HepG2 (cell line): Measurements from ENCODE around the gene F7. TPM values are rescaled to one million over a fixed set of nuclear protein-coding genes. Genes with fewer than 3 reads are reported as not detected.
A peak's percentile ranks its signal among the peaks of the same experiment; 100 is the strongest.
"Not testable (repeated sequence)": the region's sequence is repeated elsewhere in the genome, so short reads cannot be mapped to it uniquely, and the experiment has no call there.

Experiments
- ATAC-seq: fragments of 200-7000 bp; cut with Tn5 transposase; 3 replicates; pipeline ENCODE4 v1.9.1; 2020; ENCODE audit warnings: mild to moderate bottlenecking, moderate library complexity
- BruUV-seq: library from RNA; stranded (reverse); fragments of 400-500 nt; replicated peaks from 2 replicates; lab custom pipeline; 2021; lab: Mats Ljungman, UMichigan
- CTCF ChIA-PET: fragments of 300-600 bp; formaldehyde crosslinking; extraction: SDS; loops from one replicate; lab custom pipeline; 2021; ENCODE audit warnings: low total read pairs, inconsistent platforms, low intra/inter-chr PET ratio; lab: Yijun Ruan, JAX
- POLR2A ChIA-PET: fragments of 350-600 bp; sonication (Branson Sonifier 250); formaldehyde crosslinking; loops from one replicate; lab custom pipeline; 2020; ENCODE audit warnings: antibody characterized with exemption, inconsistent platforms; lab: Yijun Ruan, JAX
- DNase-seq: peaks from one replicate; pipeline ENCODE4 v3.0.0-alpha.2; 2015; ENCODE audit warnings: low spot score
- FAIRE-seq: peaks from 3 replicates; lab custom pipeline; 2011; peaks lifted over from hg19 to GRCh38; lab: Jason Lieb, UNC
- H2AFZ ChIP-seq: one replicate; pipeline ENCODE4 v1.6.1; 2011; ENCODE audit warnings: low read length, inconsistent platforms
- H3K27ac ChIP-seq: fragments of 300-600 bp; 3 replicates; pipeline ENCODE4 v1.8.0; 2011; ENCODE audit warnings: mixed run types, mild to moderate bottlenecking, mixed read lengths, low read length, inconsistent platforms; ENCODE audit not compliant: insufficient read depth; ENCODE audit errors: extremely low read length
- H3K27me3 ChIP-seq, 2 experiments: fragments of 200-600 bp in 1 of 2; 2 replicates in 1 of 2; 3 replicates in 1 of 2; pipeline versions ENCODE4 v1.6.0 to v1.8.0; 2011; ENCODE audit warnings: low read length in 2 of 2, mild to moderate bottlenecking in 2 of 2, moderate library complexity in 2 of 2, inconsistent platforms in 1 of 2; ENCODE audit not compliant: insufficient read depth in 2 of 2, control insufficient read depth in 1 of 2
- H3K36me3 ChIP-seq, 2 experiments: fragments of 200-600 bp in 1 of 2; replicated peaks in 1 of 2; 2 replicates in 1 of 2; 3 replicates in 1 of 2; pipeline versions ENCODE4 v1.5.1 to v1.8.0; 2011; ENCODE audit warnings: low read length in 2 of 2, inconsistent platforms in 1 of 2; ENCODE audit not compliant: insufficient read depth in 2 of 2, control insufficient read depth in 1 of 2
- H3K4me1 ChIP-seq: 2 replicates; pipeline ENCODE4 v1.5.1; 2012; ENCODE audit warnings: low read length, inconsistent platforms; ENCODE audit not compliant: insufficient read depth
- H3K4me2 ChIP-seq: 2 replicates; pipeline ENCODE4 v1.6.0; 2011; ENCODE audit warnings: low read depth, low read length, inconsistent platforms
- H3K4me3 ChIP-seq, 3 experiments: fragments of 200-600 bp in 1 of 3; sonication (generic), shearing (Covaris generic) in 1 of 3; replicated peaks in 1 of 3; 2 replicates each; pipeline ENCODE4 v1.5.1; 2011 to 2016; ENCODE audit warnings: low read length in 3 of 3, inconsistent platforms in 2 of 3, low read depth in 2 of 3, mild to moderate bottlenecking in 2 of 3, control low read depth in 1 of 3, mixed read lengths in 1 of 3; ENCODE audit not compliant: insufficient read depth in 1 of 3
- H3K79me2 ChIP-seq: one replicate; pipeline ENCODE4 v1.6.1; 2011; ENCODE audit warnings: low read length, inconsistent platforms; ENCODE audit not compliant: insufficient read depth
- H3K9ac ChIP-seq: 2 replicates; pipeline ENCODE4 v1.6.0; 2011; ENCODE audit warnings: mild to moderate bottlenecking, low read depth, low read length, inconsistent platforms; ENCODE audit not compliant: insufficient read depth
- H3K9me3 ChIP-seq: 2 replicates; pipeline ENCODE4 v1.5.1; 2012; ENCODE audit warnings: mild to moderate bottlenecking, low read length
- H4K20me1 ChIP-seq: 2 replicates; pipeline ENCODE4 v1.6.0; 2011; ENCODE audit warnings: inconsistent platforms, mild to moderate bottlenecking, low read length, moderate library complexity; ENCODE audit not compliant: insufficient read depth
- RBFOX2 ChIP-seq: fragments of 200-400 bp; formaldehyde crosslinking; IDR thresholded peaks from 2 replicates; pipeline ENCODE4 v1.6.1; 2017; ENCODE audit warnings: low read depth, mild to moderate bottlenecking, low read length
- ZBTB38 ChIP-seq: sonication (generic); formaldehyde crosslinking; IDR thresholded peaks from 2 replicates; pipeline ENCODE4 v1.5.1; 2020; ENCODE audit warnings: mild to moderate bottlenecking, missing genetic modification reagents
- ZBTB46 ChIP-seq: sonication (generic); formaldehyde crosslinking; IDR thresholded peaks from 2 replicates; pipeline ENCODE4 v1.4.0; 2020; ENCODE audit warnings: mild to moderate bottlenecking, missing genetic modification reagents, borderline replicate concordance
- ZNF180 ChIP-seq: sonication (generic); formaldehyde crosslinking; IDR thresholded peaks from 2 replicates; pipeline ENCODE4 v1.4.0; 2020; ENCODE audit warnings: low read depth, missing genetic modification reagents, borderline replicate concordance
- ZNF703 ChIP-seq: sonication (generic); formaldehyde crosslinking; IDR thresholded peaks from 2 replicates; pipeline ENCODE4 v1.5.1; 2020; ENCODE audit warnings: missing genetic modification reagents, mild to moderate bottlenecking, moderate library complexity, borderline replicate concordance
- WGBS: methylation state at CpG from one replicate; pipeline ENCODE4 v1.1.6; 2017; ENCODE audit warnings: low lambda C conversion rate; 5-methylcytosine and 5-hydroxymethylcytosine counted together
- in situ Hi-C: cut with HindIII; loops from 2 replicates; pipeline ENCODE4 v1.10.0; 2017; ENCODE audit warnings: low pct_unique_long_range_greater_than_20kb; ENCODE audit not compliant: extremely low pct_ligation_motif_present
- intact Hi-C: fragments of 100-400 bp; cut with micrococcal nuclease; formaldehyde crosslinking; loops from one replicate; pipeline ENCODE4 v1.10.0; 2022; ENCODE audit not compliant: unreplicated experiment
- polyA plus RNA-seq, 8 experiments: library from polyadenylated mRNA; depleted of rRNA in 3 of 8; stranded (reverse) in 7 of 8; unstranded in 1 of 8; fragments of >200 nt; fragmentation: Illumina TruSeq in 4 of 8; extraction: Trizol in 4 of 8; gene quantifications; 2 replicates each; pipeline versions ENCODE4 v1.2.1 to v1.2.3, GENCODE V29; 2011 to 2016; ENCODE audit warnings: low read depth in 4 of 8, missing spikeins in 1 of 8, mixed read lengths in 1 of 8; ENCODE audit not compliant: insufficient read depth in 1 of 8
- total RNA-seq, 5 experiments: library from RNA; depleted of rRNA; stranded (reverse); fragments of >200 nt; fragmentation: Illumina TruSeq; extraction: Trizol; gene quantifications; 2 replicates each; pipeline ENCODE4 v1.2.3, GENCODE V29; 2016; ENCODE audit warnings: low read depth in 1 of 5
- TF ChIP-seq, protein P1 (sequence below): sonication (generic); formaldehyde crosslinking; conservative IDR thresholded peaks from 2 replicates; pipeline ENCODE4 v1.8.0; 2022; ENCODE audit warnings: low read depth, missing genetic modification reagents

F7 gene
- total and polyA plus RNA-seq, 2 of the 13 experiments (the other 11 are each of a cell fraction or from before 2014, with no cell fraction given), result 12.6 to 26.5 TPM

DNA sequence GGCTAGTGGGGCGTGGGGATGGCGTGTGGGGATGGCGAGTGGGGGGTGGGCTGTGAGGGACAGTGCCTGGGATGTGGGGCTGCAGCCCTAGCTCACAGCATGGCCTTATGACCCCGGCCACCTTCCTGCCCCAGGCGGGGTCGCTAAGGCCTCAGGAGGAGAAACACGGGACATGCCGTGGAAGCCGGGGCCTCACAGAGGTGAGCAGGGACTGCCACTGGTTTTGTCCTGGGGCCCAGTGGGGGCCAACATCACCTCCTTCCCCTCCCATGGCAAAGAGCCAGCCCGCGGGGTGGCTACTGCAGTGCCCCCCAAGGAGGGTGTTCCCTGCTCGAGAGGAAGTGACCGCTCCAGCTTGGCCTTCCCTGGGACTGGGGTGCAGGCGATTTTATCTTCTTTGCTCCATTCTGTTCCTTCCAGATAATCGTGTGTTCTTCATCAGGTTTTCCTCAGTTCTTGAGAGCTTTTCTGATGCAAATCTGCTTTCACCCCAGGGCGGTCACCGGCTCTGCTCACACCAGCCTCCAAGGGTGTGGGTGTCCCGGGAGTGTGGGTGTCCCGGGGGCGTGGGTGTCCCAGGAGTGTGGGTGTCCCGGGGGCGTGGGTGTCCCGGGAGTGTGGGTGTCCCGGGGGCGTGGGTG is 1.2 kb downstream of the F7 start:
- intact Hi-C loops (no loop called here), in situ Hi-C loops (no loop called here)
- H3K4me1 ChIP-seq, result peaks cover 39% of the 10 kb centered on the region
- H3K27me3 ChIP-seq, result no peaks in the 10 kb centered on the region
- ChIA-PET POLR2A (no interaction called here), CTCF (no interaction called here)
- H3K36me3 ChIP-seq, result no peaks in the 10 kb centered on the region
- no peaks in the 10 kb centered on the region for H3K9me3 ChIP-seq
- ATAC-seq, result no peak
- peak overlapping the region in 1 of 3 experiments; percentile 60; a peak in 2 of 6 replicates for H3K4me3 ChIP-seq
- DNase-seq, result no peak
- WGBS, result 93% methylated on average over 22 of the region's 25 CpGs
- BruUV-seq, result no TSS peak
- H3K27ac ChIP-seq, result peak overlapping the region; percentile 42
- peaks cover 8% of the 10 kb centered on the region for H3K79me2 ChIP-seq
- no peak overlapping the region for H3K9ac ChIP-seq
- H3K4me2 ChIP-seq, result 0 out of 2 replicates have a peak overlapping the region, but pooled peaks have one; percentile 3
- H4K20me1 ChIP-seq, result no peaks in the 10 kb centered on the region
- TF ChIP-seq ZBTB46 (CRISPR knock-in tag) (no peak), ZNF180 (no peak), RBFOX2 (0 out of 2 replicates have a peak, but pooled peaks have one; percentile 12), ZNF703 (CRISPR knock-in tag) (no peak), ZBTB38 (CRISPR knock-in tag) (peak; percentile 84)
- TF ChIP-seq, protein P1, sequence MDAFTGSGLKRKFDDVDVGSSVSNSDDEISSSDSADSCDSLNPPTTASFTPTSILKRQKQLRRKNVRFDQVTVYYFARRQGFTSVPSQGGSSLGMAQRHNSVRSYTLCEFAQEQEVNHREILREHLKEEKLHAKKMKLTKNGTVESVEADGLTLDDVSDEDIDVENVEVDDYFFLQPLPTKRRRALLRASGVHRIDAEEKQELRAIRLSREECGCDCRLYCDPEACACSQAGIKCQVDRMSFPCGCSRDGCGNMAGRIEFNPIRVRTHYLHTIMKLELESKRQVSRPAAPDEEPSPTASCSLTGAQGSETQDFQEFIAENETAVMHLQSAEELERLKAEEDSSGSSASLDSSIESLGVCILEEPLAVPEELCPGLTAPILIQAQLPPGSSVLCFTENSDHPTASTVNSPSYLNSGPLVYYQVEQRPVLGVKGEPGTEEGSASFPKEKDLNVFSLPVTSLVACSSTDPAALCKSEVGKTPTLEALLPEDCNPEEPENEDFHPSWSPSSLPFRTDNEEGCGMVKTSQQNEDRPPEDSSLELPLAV (CRISPR knock-in tag), result no peak
- H2AFZ ChIP-seq, result no peak overlapping the region
- FAIRE-seq, result no peak

DNA sequence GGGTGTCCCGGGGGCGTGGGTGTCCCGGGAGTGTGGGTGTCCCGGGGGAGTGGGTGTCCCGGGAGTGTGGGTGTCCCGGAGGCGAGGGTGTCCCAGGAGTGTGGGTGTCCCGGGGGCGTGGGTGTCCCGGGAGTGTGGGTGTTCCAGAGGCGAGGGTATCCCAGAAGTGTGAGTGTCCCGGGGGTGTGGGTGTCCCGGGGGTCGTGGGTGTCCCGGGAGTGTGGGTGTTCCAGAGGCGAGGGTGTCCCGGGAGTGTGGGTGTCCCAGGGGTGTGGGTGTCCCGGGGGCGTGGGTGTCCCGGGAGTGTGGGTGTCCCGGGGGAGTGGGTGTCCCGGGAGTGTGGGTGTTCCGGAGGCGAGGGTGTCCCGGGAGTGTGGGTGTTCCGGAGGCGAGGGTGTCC is 2.9 kb downstream of the F7 start:
- H3K36me3 ChIP-seq, in situ Hi-C loops, POLR2A ChIA-PET, H2AFZ ChIP-seq, intact Hi-C loops, H4K20me1 ChIP-seq, ATAC-seq, BruUV-seq, FAIRE-seq, H3K4me3 ChIP-seq, H3K79me2 ChIP-seq, H3K9ac ChIP-seq, DNase-seq, H3K4me2 ChIP-seq, H3K9me3 ChIP-seq, CTCF ChIA-PET, H3K27me3 ChIP-seq, H3K27ac ChIP-seq: not testable (repeated sequence)
- 95% methylated on average over 27 of the region's 27 CpGs for WGBS
- H3K4me1 ChIP-seq, result peaks cover 32% of the 10 kb centered on the region
